GM21367 (cell line): Measurements from ENCODE around the gene LGALS13.

Experiments used
- ATAC-seq: cut with Tn5 transposase; IDR thresholded peaks from one replicate; pipeline ENCODE4 v1.9.1; 2021; ENCODE audit not compliant: unreplicated experiment

The LGALS13 gene

GRCh38 chr19:39602224-39602623, at the start of gene LGALS13:
LGALS13 (plus strand) TSS chr19:39602524; CDS start chr19:39602569, 45 bp downstream.
- ATAC-seq, result no peak

DNA sequence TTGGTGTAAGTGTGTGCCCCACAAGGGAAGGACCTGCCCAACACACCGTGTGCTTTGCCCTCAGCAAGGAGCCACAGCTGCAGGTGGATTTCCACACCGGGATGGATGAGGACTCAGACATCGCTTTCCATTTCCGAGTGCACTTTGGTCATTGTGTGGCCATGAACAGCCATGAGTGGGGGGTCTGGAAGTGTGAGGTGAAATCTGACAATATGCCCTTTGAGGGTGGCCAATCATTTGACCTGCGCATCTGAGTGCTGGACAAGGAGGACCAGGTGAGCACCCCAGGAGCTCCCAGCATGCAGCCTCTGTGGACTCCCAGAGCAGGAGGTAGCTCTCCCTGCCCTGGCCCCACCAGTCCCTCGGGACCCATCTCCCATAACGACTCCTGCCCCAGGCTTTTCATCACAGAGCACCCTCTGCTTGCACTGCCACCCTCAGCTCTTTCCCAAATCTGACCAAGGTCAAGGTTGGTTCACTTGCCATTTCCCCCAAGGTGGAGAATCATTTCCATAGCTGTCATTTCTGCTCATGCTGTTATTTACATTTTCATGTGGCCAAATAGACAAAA, 49.2 kb upstream of the LGALS13 start:
- no peak for ATAC-seq

DNA sequence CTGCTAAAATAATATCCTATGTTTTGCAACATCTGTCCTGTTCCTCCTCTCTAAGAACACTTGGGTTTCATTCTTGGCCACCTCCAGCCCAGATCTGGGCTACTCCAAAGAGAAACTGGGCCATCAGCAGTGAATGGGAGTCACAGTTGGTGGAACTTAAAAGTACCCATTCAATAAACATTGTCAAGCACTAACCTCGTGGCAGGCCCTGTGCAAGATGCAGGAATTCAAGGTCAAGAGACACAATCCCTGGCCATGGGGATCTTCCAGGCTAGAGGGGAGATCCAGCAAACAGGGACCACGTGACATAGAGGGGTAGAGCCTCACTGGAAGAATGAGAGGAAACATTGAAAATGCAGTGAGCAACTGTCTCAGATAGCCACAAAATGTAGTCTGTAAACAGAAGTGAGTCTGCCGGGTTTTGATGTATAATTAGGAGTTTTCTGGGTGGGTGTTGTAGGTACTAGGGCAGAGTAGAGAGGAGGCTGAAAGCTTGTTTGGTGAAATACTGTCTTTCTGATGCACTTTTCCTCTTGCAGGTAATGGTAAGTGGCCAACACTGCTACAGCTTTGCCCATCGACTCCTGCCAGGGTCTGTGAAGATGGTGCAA, 47.5 kb upstream of the LGALS13 start:
- no peak for ATAC-seq

DNA sequence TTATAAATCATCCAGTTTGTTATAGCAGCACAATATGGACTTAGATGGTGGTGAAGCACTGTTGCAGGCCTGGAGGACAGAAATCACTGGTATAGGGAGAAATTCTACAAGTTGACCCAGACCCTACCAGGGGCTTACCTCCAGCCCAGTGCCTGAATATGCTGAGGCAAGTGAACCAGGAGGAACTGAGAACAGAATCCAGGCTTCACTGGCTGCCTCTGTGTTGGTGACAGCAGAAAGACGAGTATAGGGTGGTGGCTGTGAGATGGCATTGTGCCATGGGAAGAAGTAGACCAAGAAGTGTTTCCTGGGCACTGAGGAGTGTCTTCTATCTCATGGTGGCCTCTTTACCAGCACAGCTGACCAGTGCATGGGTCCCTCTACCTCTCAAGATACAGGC, 46.4 kb upstream of the LGALS13 start:
- no peak for ATAC-seq

DNA sequence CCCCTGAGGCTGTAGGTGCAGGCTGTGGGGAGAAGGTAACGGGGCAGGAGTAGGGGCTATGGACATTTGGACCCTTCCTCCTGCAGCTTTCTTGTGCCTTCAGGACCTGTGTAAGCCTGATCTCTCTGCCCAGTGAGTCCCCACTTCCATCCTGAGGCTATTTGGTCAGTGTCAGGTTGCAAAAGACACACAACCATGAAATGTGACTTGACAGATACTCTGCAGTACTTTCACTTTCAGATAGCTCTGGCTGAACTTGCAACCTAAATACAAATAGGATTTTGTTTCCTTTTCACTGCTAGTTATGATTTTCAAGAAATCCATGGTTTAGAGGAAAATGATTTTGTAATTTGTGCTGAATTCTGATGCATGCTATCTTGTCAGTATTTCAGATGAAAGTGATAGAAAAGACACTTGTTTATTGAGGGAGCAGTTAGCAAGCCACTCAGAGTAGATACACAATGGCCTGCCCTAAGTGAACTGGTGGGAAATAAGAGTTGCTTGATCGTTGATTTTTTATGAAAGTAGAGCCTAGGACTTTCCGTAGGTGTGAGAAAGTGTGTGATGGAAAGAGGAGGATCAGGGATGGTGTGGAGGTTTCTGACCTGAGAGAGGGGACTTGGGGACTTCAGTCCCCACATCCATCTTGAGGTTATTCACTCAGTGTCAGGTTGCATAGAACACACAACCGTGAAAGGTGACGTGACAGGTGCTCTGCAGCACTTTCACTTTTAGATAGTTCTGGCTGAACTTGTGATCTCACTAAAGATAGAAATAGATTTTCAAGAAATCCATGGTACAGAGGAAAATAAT, 44.3 kb upstream of the LGALS13 start:
- ATAC-seq, result no peak

GRCh38 chr19:39558624-39559117, 43.7 kb upstream of the LGALS13 start:
- no peak for ATAC-seq

DNA sequence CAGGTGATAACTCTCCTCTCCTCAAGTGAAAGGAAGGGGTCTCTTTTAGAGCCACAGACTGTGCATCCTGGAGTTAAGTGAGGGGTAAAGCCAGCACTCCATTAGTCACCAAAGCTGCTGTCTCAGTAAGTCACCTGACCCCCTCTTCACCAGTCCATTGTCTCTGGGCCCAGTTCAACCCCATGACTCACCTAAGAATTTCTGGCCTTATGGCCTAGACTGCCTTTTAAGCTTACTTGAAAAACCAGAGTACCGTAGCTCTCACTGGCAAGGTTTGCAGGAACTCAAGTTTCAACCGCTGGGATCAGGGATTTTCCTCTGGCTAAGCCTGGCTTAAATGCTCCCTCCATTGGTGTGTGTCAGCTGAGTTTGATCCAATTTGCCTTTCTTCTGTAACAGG, 38.9 kb upstream of the LGALS13 start:
- no peak for ATAC-seq

DNA sequence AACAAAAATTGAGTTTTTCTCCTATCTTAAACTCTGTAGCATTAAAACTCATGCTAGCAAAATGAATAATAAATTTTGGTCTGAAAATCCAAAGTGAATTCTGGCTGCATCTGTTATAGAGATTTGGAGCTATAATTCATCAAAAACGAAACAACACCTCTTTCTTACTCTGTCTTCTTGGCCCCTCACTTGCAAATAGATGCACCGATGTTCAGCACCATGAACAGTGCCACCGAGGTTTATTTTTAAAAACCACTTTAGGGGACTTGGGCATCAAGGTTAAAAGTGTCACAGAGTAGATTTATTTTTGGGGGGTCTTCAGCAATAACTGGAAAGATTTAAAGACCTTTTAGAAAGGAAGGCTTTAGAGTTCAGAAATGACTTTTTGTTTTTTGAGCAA, 36.3 kb upstream of the LGALS13 start:
- ATAC-seq, result no peak

DNA sequence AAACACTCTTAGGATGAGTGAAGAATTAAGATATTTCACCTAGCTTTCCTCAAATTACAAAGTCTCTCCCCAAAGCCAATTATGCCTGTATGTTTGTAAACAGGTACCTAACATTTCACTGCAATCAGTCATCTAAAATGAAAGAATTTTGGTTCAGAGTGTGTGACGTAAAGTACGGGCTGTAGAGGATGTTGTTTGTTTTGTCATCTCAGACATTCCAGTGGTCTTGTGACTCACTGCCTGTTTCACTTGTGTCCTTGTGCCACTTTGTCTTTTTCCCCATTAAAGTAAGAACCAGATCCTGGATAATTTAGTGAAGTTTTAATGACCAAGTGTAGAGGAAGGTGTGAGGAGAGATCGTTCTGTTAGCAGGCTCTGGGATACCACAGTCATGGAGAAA, 33.7 kb upstream of the LGALS13 start:
- no peak for ATAC-seq

GRCh38 chr19:39582442-39582841, 19.9 kb upstream of the LGALS13 start:
- no peak for ATAC-seq

GRCh38 chr19:39582891-39583625, 19.3 kb upstream of the LGALS13 start:
- ATAC-seq, result no peak

DNA sequence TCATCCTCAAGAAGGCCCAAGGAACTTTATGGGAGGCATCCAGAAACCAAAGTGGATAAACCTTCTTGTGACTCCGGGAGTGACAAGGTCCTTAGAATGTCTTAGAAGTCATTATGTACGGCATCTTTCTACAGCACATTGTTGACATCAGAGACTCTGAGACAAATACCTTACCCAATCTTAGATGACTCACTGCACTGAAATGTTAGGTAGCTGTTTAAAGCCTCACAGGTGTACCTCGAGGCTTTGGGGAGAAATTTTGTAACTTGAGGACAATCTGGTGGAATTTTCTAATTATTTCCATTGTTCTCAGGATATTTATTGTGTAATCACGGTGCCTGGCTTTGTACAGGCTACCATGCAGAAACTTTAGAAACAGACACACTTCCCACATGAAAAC, 14.8 kb upstream of the LGALS13 start:
- no peak for ATAC-seq

DNA sequence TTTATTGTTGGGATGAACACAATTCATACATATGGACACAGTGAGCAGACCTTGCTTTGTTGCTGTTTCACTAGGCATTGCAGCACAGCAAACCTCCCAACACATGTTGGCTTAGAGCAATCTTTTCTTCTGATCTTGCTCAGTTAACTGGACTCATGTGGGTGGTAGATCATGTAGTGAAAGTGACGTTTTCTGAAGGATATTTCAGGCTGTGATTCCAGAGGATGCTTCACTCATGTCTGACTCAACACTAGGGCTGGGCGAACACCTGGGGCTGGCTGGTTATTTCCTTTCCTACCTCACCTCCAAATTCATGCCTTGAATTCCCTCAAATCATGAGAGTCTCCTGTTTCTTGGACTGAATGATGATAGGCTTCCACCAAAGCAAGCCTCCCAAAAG, 14.3 kb upstream of the LGALS13 start:
- ATAC-seq, result no peak

- no peak for ATAC-seq
Measured at GRCh38 chr19:39590265-39590664, 12.1 kb upstream of the LGALS13 start.

DNA sequence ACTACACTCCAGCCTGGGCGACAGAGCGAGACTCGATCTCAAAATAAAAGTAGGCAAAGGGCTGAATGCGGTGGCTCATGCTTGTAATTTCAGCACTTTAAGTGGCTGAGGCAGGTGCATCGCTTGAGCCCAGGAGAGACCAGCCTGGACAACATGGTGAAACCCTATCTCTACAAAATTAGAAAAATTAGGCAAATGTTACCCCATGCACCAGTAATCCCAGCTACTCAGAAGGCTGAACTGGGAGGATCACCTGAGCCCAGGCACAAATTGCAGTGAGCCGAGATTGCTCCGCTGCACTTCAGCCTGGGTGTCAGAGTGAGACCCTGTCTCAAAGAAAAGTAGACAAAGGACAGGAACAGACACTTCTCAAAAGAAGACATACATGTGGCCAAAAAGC, 9.9 kb upstream of the LGALS13 start:
- ATAC-seq, result no peak

- no peak for ATAC-seq
Measured at GRCh38 chr19:39595950-39596349, 6.4 kb upstream of the LGALS13 start.

GRCh38 chr19:39596911-39597310, 5.4 kb upstream of the LGALS13 start:
- ATAC-seq, result no peak

GRCh38 chr19:39599116-39599515, 3.2 kb upstream of the LGALS13 start:
- ATAC-seq, result no peak

DNA sequence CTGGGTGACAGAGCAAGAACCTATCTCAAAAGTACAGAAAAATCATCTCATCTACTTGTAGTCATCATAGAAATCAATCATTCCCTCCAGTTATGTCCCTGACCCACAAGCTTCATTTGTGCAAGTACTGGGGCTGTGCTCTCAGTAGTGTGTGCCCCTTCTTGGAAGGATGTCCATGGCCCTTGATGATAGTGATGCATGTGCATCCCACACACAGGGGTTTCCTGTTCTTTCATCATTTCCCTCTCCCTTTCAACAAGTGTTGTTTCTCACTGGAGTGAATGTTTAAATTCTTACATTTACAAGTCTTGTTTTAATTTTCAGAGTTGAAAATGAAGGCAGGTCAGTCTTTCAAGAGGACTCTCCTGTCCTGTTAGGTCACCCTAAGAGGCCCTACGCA, 1.5 kb downstream of the LGALS13 start:
- ATAC-seq, result no peak

DNA sequence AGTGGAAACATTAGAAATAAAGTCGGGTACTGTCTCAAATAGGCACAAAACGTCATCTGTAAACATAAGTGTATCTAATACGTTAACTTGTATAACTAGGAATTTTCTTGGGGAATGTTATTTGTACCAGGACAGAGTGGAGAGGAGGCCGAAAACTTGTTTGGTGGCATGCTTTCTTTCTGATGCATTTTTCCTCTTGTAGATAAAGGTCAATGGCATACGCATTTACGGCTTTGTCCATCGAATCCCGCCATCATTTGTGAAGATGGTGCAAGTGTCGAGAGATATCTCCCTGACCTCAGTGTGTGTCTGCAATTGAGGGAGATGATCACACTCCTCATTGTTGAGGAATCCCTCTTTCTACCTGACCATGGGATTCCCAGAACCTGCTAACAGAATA, 4.7 kb downstream of the LGALS13 start:
- ATAC-seq, result no peak

- ATAC-seq, result no peak
Measured at GRCh38 chr19:39607561-39607960, 5.2 kb downstream of the LGALS13 start.

- ATAC-seq, result no peak
Measured at GRCh38 chr19:39613597-39613996, 11.3 kb downstream of the LGALS13 start.
